Gastrocnemius medialis (tissue), 4 donors: ENCODE data around the gene KMT2E. TPM values are rescaled to one million over a fixed set of nuclear protein-coding genes. Genes with fewer than 3 reads are reported as not detected.

ENCODE experiments used
- ATAC-seq, 2 donors: fragments of 150-250 bp; one replicate each; pipeline ENCODE4 v1.9.1; 2016
- DNase-seq, 2 donors: peaks; one replicate each; pipeline ENCODE4 v3.0.0-alpha.2; 2019
- H3K27ac ChIP-seq, 4 donors: fragments of 200-600 bp; sonication (generic); 1 replicate in 1 of 4; 2 replicates in 3 of 4; pipeline ENCODE4 v1.5.1; 2016 to 2018; ENCODE audit warnings: mild to moderate bottlenecking in 2 of 4, moderate library complexity in 1 of 4
- H3K27me3 ChIP-seq, 3 donors: fragments of 200-600 bp; sonication (generic) in 2 of 3; 1 replicate in 1 of 3; 2 replicates in 2 of 3; pipeline versions ENCODE4 v1.5.1 to v1.6.0; 2016 to 2019; ENCODE audit warnings: mild to moderate bottlenecking in 1 of 3, moderate library complexity in 1 of 3
- H3K36me3 ChIP-seq, 2 donors: fragments of 200-600 bp; sonication (generic) in 1 of 2; one replicate each; pipeline ENCODE4 v1.5.1; 2017 to 2018
- H3K4me1 ChIP-seq, 2 donors: fragments of 200-600 bp; sonication (generic) in 1 of 2; one replicate each; pipeline ENCODE4 v1.5.1; 2016 to 2017; ENCODE audit warnings: mild to moderate bottlenecking in 2 of 2
- H3K4me3 ChIP-seq, 4 donors: fragments of 200-600 bp; sonication (generic) in 3 of 4; 1 replicate in 1 of 4; 2 replicates in 3 of 4; pipeline ENCODE4 v1.5.1; 2016 to 2019; ENCODE audit warnings: mild to moderate bottlenecking in 2 of 4
- H3K9me3 ChIP-seq, 3 donors: fragments of 200-600 bp; sonication (generic) in 2 of 3; 1 replicate in 1 of 3; 2 replicates in 2 of 3; pipeline ENCODE4 v1.5.1; 2016 to 2019
- POLR2A ChIP-seq, 2 donors: fragments of 450-650 bp; IDR thresholded peaks; one replicate each; pipeline ENCODE4 v1.6.1; 2017; ENCODE audit warnings: antibody characterized with exemption in 2 of 2, mild to moderate bottlenecking in 2 of 2, moderate library complexity in 2 of 2
- in situ Hi-C, 4 donors: fragments of 200-750 bp; cut with MboI; loops; one replicate each; pipeline versions ENCODE4 v1.15.0 to v1.8.0; 2017; ENCODE audit warnings: low sequenced_read_pairs in 4 of 4
- intact Hi-C: fragments of 100-400 bp; cut with DNase I; formaldehyde crosslinking; loops from one replicate; pipeline ENCODE4 v1.15.1; 2023; ENCODE audit warnings: low total_unique reads
- total RNA-seq, 4 donors: library from RNA; depleted of rRNA; stranded (reverse); fragments of >200 nt; gene quantifications; one replicate each; pipeline versions ENCODE4 v1.1.0 to v1.2.3, GENCODE V29; 2016
- TF ChIP-seq, protein P1 (sequence below), 5 experiments: fragments of 450-650 bp in 3 of 5; fragments of 200-600 bp in 2 of 5; sonication (generic) in 2 of 5; IDR thresholded peaks in 4 of 5; conservative IDR thresholded peaks in 1 of 5; 1 replicate in 4 of 5; 2 replicates in 1 of 5; pipeline ENCODE4 v1.5.1; 2016 to 2019; ENCODE audit warnings: antibody characterized with exemption in 5 of 5, mild to moderate bottlenecking in 3 of 5, moderate library complexity in 3 of 5

KMT2E gene
- total RNA-seq, 4 donors from 2014 or later: 29.7 to 72.1 (median 38.0) TPM

DNA sequence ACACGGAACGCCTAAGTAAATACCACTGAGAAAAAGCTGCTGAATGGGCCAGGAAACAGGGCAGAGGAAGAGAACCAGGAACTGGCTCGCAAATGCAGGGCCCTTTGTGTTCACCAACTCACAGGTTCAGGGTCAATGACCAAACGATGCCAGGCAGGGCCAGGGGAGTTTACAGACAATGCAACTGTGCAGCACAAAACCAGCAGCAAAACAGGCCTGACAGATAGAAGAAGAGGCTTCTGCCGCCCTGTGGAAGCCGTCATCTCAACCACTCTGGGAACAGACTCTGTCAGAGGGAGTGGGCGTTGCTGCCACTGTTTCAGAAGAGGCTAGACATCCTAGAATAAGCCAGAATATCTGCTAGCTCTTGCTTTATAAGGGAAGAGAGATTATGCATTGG is 117.9 kb downstream of the KMT2E start:
- no peaks in the 10 kb centered on the region for H3K27me3 ChIP-seq
- peaks cover 0 to 21% of the 10 kb centered on the region in 2 donors for H3K36me3 ChIP-seq
- H3K4me3 ChIP-seq: no peak overlapping the region
- no peak overlapping the region for H3K27ac ChIP-seq
- no peak for ATAC-seq
- peaks cover 7 to 12% of the 10 kb centered on the region in 2 donors for H3K4me1 ChIP-seq
- TF ChIP-seq, protein P1, sequence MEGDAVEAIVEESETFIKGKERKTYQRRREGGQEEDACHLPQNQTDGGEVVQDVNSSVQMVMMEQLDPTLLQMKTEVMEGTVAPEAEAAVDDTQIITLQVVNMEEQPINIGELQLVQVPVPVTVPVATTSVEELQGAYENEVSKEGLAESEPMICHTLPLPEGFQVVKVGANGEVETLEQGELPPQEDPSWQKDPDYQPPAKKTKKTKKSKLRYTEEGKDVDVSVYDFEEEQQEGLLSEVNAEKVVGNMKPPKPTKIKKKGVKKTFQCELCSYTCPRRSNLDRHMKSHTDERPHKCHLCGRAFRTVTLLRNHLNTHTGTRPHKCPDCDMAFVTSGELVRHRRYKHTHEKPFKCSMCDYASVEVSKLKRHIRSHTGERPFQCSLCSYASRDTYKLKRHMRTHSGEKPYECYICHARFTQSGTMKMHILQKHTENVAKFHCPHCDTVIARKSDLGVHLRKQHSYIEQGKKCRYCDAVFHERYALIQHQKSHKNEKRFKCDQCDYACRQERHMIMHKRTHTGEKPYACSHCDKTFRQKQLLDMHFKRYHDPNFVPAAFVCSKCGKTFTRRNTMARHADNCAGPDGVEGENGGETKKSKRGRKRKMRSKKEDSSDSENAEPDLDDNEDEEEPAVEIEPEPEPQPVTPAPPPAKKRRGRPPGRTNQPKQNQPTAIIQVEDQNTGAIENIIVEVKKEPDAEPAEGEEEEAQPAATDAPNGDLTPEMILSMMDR (IDR thresholded peaks at IDR 0.05 in 4 of 5, conservative IDR thresholded peaks at IDR 0.05 in 1 of 5): no peak
- TF ChIP-seq POLR2A (IDR thresholded peaks at IDR 0.05): no peak
- H3K9me3 ChIP-seq: no peaks in the 10 kb centered on the region
- no peak for DNase-seq
- intact Hi-C loops (loop anchor here (5.0 kb wide), 1 partner anchor 205 kb away; no protein-coding TSS in a partner anchor), in situ Hi-C loops (no loop called here)

DNA sequence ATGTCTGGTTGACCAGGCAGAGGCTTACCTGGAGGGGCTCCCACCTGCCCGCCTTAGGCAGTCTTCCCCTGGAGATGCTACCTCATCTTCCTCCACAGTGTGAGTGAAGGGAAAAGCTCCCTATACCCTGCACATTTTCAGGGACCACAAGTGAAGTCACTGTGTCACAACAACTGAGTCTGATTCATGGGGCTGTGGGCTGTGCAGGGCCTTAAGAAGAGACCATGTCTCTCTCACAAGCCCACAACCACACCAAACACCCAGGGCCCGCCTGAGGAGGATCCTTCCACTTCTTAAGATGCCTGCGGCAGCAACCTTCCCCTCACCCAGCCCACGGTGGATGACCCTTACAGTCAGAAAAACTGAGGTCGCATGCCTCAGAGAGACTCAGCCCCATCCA is 118.3 kb downstream of the KMT2E start:
- intact Hi-C loops (loop anchor here (5.0 kb wide), 1 partner anchor 205 kb away; no protein-coding TSS in a partner anchor), in situ Hi-C loops (no loop called here)
- Histone ChIP-seq H3K4me1 (peaks cover 4 to 8% of the 10 kb centered on the region in 2 donors), H3K27ac (no peak overlapping the region), H3K27me3 (no peaks in the 10 kb centered on the region), H3K9me3 (no peaks in the 10 kb centered on the region), H3K4me3 (no peak overlapping the region), H3K36me3 (peaks cover 0 to 21% of the 10 kb centered on the region in 2 donors)
- no peak for TF ChIP-seq POLR2A (IDR thresholded peaks at IDR 0.05)
- TF ChIP-seq, protein P1 (IDR thresholded peaks at IDR 0.05 in 4 of 5, conservative IDR thresholded peaks at IDR 0.05 in 1 of 5): no peak
- DNase-seq (no peak), ATAC-seq (no peak)

DNA sequence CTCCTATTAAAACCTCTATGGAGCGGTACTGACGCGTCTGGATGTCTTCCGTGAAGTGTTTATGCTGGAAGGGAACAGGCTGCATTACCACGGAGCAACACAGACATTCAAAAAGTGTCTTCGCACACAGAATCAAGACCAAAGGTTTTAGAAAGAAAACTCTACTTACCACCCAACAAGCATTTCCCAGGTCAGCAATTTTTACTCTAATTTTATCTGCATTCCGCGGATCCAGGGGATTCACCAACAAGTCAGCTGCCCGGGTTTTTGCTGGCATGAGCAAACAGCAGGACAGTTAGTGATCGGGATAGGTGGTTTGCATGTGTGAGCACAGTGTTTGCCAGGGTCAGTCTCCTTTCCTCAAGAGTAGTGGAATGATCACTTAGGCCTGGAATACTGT is 118.8 kb downstream of the KMT2E start:
- in situ Hi-C loops: no loop called here
- intact Hi-C loops: loop anchor here (5.0 kb wide), 1 partner anchor 204 kb away; no protein-coding TSS in a partner anchor

DNA sequence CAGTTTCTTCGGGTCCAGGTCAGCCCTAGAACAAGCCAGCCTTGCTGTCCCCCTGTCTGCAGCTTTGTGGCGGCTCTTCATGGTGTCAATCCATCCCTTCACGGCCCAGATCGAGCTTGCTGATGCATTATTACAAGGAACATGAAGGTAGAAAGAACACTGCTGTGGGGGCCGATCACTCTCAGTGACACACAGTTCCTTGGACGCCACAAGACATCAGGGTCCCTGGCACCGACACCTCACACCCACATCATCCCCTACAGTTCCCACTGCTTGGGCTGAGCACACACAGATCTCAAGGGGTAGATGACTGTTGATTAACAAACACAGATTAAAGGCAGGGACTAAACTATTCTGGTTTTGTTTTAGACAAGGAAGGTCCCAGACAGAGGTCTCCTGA is 119.4 kb downstream of the KMT2E start:
- no peak overlapping the region for H3K27ac ChIP-seq
- intact Hi-C loops (loop anchor here (5.0 kb wide), 1 partner anchor 204 kb away; no protein-coding TSS in a partner anchor), in situ Hi-C loops (no loop called here)
- no peaks in the 10 kb centered on the region for H3K27me3 ChIP-seq
- DNase-seq (no peak), ATAC-seq (no peak)
- H3K4me1 ChIP-seq: peaks cover 0 to 5% of the 10 kb centered on the region in 2 donors
- TF ChIP-seq, protein P1 (IDR thresholded peaks at IDR 0.05 in 4 of 5, conservative IDR thresholded peaks at IDR 0.05 in 1 of 5): no peak
- TF ChIP-seq POLR2A (IDR thresholded peaks at IDR 0.05): no peak
- H3K4me3 ChIP-seq: no peak overlapping the region
- peaks cover 0 to 21% of the 10 kb centered on the region in 2 donors for H3K36me3 ChIP-seq
- no peaks in the 10 kb centered on the region for H3K9me3 ChIP-seq

More for the DNA sequence above, 118.8 kb downstream of the KMT2E start:
- Histone ChIP-seq H3K4me3 (no peak overlapping the region), H3K27ac (no peak overlapping the region), H3K36me3 (peaks cover 0 to 21% of the 10 kb centered on the region in 2 donors), H3K27me3 (no peaks in the 10 kb centered on the region), H3K9me3 (no peaks in the 10 kb centered on the region), H3K4me1 (peaks cover 0 to 5% of the 10 kb centered on the region in 2 donors)
- TF ChIP-seq POLR2A (IDR thresholded peaks at IDR 0.05): no peak
- TF ChIP-seq, protein P1 (IDR thresholded peaks at IDR 0.05 in 4 of 5, conservative IDR thresholded peaks at IDR 0.05 in 1 of 5): no peak
- DNase-seq (no peak), ATAC-seq (no peak)
